ENCODE measurements around the gene FOXK1.

Gene FOXK1

DNA sequence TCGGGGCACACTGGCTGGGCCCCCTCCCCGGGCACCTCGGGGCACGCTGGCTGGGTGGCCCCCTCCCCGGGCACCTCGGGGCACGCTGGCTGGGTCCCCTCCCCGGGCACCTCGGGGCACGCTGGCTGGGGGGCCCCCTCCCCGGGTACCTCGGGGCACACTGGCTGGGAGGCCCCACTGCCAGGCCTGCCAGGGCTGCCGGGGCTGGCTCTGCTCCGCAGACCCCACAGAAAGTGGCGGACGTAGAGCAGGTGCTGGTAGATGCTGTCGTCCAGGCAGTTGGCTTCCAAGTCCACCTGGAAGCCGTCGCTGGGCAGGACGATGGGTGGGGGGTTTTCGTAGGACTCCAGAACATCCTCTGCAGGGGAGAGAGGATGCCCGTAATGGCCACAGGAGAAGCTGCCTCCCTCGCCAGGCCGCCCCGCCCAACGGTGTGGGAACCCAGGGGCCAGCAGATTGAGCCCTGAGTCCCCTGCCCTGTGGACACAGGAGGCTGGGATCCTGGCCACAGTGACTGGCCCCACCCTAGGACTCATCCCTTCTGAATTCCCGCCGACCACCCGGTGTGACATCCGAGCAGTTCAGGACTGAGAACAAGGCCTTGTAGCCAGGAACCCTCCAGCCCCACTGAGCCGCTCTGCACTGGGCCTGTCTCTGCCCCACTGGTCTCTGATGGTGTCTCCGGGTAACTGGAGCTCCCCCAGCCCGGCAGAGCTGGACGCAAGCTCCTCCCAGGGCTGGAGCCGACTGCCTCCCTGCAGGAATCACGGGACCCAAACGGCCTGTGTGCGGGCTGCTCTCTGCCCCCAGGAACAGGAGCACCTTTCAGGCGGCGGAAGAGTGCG lies 121.5 kb downstream of the FOXK1 start:
- H3K27me3 ChIP-seq (ENCODE audit: insufficient read depth, low read depth, severe bottlenecking): no peaks in the 10 kb centered on the region
- TF ChIP-seq, protein P1, sequence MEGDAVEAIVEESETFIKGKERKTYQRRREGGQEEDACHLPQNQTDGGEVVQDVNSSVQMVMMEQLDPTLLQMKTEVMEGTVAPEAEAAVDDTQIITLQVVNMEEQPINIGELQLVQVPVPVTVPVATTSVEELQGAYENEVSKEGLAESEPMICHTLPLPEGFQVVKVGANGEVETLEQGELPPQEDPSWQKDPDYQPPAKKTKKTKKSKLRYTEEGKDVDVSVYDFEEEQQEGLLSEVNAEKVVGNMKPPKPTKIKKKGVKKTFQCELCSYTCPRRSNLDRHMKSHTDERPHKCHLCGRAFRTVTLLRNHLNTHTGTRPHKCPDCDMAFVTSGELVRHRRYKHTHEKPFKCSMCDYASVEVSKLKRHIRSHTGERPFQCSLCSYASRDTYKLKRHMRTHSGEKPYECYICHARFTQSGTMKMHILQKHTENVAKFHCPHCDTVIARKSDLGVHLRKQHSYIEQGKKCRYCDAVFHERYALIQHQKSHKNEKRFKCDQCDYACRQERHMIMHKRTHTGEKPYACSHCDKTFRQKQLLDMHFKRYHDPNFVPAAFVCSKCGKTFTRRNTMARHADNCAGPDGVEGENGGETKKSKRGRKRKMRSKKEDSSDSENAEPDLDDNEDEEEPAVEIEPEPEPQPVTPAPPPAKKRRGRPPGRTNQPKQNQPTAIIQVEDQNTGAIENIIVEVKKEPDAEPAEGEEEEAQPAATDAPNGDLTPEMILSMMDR (IDR thresholded peaks at IDR 0.05; ENCODE audit: low read depth, low read length): no peak
- no peaks in the 10 kb centered on the region for H3K9me3 ChIP-seq (ENCODE audit: severe bottlenecking)
- H3K4me3 ChIP-seq (ENCODE audit: low read depth, low read length): no peak overlapping the region
- H3K36me3 ChIP-seq: peaks cover 12% of the 10 kb centered on the region
- no peak overlapping the region for H3K27ac ChIP-seq
- DNase-seq: no peak

DNA sequence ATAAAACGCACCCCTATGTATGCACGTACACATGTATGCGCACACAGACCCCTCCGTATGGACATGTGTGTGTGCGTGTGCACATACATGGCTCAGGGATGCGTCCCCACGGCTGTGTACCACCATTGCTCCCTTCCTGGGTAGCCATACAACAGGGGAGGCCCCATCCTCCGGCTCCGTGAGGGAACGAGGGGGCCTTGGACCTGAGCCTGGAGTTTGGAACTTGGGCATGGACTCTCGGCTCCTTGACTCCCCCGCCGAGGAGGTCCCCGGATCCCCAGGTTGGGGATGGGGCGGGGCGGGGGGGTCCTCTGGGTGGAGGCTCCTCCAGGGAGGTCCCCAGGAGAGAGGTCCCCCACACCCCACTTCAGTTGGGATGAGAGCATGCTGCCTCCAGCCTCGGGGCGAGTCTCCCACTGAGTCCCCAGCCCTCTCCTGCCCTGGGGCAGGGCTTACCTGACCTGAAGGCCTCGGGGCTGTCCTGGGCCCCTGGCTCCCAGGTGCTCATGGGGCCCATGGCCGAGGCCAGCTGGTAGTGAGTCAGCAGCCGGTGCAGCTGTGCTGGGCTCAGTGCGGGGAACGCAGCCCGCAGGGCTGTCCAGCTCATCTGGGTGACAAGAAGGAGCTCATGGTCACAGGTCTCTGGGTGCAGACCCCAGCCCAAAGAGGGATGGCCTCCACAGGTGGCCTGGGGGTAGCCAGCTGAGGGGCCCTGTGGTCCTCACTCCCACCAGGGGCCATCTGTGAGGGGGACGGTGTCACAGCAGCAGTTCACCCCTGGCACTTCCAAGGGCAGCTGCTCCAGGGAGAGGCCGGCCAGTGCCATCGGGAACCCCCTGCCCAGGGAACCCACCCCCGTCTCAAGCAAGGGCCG lies 123.3 kb downstream of the FOXK1 start:
- Histone ChIP-seq H3K36me3 (peaks cover 5% of the 10 kb centered on the region), H3K27me3 (ENCODE audit: insufficient read depth, low read depth, severe bottlenecking) (no peaks in the 10 kb centered on the region), H3K4me3 (ENCODE audit: low read depth, low read length) (no peak overlapping the region), H3K27ac (no peak overlapping the region), H3K9me3 (ENCODE audit: severe bottlenecking) (no peaks in the 10 kb centered on the region)
- TF ChIP-seq, protein P1 (IDR thresholded peaks at IDR 0.05; ENCODE audit: low read depth, low read length): no peak
- DNase-seq: no peak

DNA sequence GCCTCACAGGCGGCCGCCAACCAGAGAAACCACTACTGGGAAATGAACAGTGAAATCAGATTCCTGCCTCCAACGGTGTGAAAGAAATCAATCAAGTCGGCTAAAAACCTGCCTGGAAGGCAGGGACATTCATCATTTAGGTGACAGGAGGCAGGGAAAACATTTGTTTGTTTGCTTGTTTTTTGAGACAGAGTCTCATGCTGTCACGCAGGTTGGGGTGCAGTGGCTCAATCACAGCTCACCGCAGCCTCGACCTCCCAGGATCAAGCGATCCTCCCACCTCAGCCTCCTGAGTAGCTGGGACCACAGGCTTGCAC lies 123.8 kb downstream of the FOXK1 start:
- no peak overlapping the region for H3K4me3 ChIP-seq (ENCODE audit: low read depth, low read length)
- TF ChIP-seq, protein P1 (IDR thresholded peaks at IDR 0.05; ENCODE audit: low read depth, low read length): no peak
- H3K27me3 ChIP-seq (ENCODE audit: insufficient read depth, low read depth, severe bottlenecking): no peaks in the 10 kb centered on the region
- no peak for DNase-seq
- no peaks in the 10 kb centered on the region for H3K9me3 ChIP-seq (ENCODE audit: severe bottlenecking)
- no peak overlapping the region for H3K27ac ChIP-seq
- peaks cover 7% of the 10 kb centered on the region for H3K36me3 ChIP-seq

DNA sequence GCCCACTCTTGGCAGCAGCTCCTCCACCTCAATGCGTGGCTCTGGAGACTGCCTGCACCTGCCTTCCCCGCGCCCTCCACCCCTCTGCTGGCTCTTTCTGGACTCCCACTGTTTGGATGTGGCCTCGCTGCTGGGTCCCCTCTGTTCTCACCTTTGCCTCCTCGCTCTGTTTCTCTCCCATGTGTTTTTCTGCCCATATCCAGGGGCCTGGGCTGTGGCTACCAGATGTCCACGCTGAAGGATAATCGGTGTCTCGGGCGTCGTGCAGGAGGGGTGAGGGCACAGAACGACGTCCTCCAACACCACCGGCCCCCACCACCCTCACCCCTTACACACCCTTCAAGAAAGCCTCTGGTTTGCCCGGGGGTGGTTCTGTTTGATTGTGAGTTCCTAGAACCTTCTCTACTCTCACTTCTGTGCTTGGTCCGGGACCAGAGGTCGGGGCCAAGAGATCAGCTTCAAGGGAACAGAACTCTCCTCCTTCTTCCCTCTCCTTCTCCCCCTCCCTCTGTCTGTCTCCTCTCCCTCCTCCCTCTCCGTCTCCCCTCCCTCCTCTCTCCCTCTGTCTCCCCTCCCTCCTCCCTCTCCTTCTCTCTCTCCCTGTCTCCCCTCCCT lies 125.0 kb downstream of the FOXK1 start:
- Histone ChIP-seq H3K9me3 (ENCODE audit: severe bottlenecking) (no peaks in the 10 kb centered on the region), H3K27ac (peak overlapping the region; percentile 24; the same call in 1 of the 2 replicates), H3K27me3 (ENCODE audit: insufficient read depth, low read depth, severe bottlenecking) (no peaks in the 10 kb centered on the region), H3K4me3 (ENCODE audit: low read depth, low read length) (no peak overlapping the region), H3K36me3 (peaks cover 7% of the 10 kb centered on the region)
- DNase-seq: no peak
- TF ChIP-seq, protein P1 (IDR thresholded peaks at IDR 0.05; ENCODE audit: low read depth, low read length): no peak

DNA sequence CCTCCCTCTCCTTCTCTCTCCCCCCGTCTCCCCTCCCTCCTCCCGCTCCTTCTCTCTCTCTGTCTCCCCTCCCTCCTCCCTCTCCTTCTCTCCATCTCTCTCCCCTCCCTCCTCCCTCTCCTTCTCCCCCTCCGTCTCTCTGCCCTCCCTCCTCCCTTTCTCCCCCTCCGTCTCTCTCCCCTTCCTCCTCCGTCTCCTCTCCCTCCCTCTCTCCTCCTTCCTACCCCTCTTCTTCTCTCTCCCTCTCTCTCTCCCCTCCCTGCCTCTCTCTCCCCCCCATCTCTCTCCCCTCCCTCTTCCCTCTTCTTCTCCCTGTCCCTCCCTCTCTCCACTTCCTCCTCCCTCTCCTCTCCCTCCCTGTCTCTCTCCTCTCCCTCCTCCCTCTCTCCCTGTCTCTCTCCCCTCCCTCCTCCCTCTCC lies 125.5 kb downstream of the FOXK1 start:
- Histone ChIP-seq H3K27me3 (ENCODE audit: insufficient read depth, low read depth, severe bottlenecking) (no peaks in the 10 kb centered on the region), H3K27ac (no peak overlapping the region), H3K9me3 (ENCODE audit: severe bottlenecking) (no peaks in the 10 kb centered on the region), H3K36me3 (peaks cover 7% of the 10 kb centered on the region), H3K4me3 (ENCODE audit: low read depth, low read length) (no peak overlapping the region)
- no peak for DNase-seq
- TF ChIP-seq, protein P1 (IDR thresholded peaks at IDR 0.05; ENCODE audit: low read depth, low read length): no peak
